Ovary (tissue), 9 donors: Measurements from ENCODE around the gene NTRK2. TPM values are rescaled to one million over a fixed set of nuclear protein-coding genes. Genes with fewer than 3 reads are reported as not detected.

ENCODE experiments used
- DNase-seq, 5 donors: peaks; one replicate each; pipeline ENCODE4 v3.0.0-alpha.2; 2019 to 2020
- H3K27ac ChIP-seq, 2 donors: fragments of 200-600 bp; one replicate each; pipeline versions ENCODE4 v1.5.1 to v1.8.0; 2019 to 2022
- H3K27me3 ChIP-seq: fragments of 200-600 bp; one replicate; pipeline ENCODE4 v1.8.0; 2022
- H3K36me3 ChIP-seq: fragments of 200-600 bp; sonication (generic); one replicate; pipeline ENCODE4 v1.5.1; 2019
- H3K4me1 ChIP-seq: one replicate; pipeline ENCODE4 v1.8.1; 2013; ENCODE audit warnings: mild to moderate bottlenecking, moderate library complexity; ENCODE audit not compliant: insufficient read depth
- H3K4me3 ChIP-seq: fragments of 200-600 bp; sonication (generic); one replicate; pipeline ENCODE4 v1.5.1; 2017
- H3K9me3 ChIP-seq, 2 donors: fragments of 200-600 bp in 1 of 2; sonication (generic) in 1 of 2; one replicate each; pipeline versions ENCODE4 v1.5.1 to v1.8.1; 2013 to 2019; ENCODE audit warnings: mild to moderate bottlenecking in 1 of 2, moderate library complexity in 1 of 2
- EP300 ChIP-seq: sonication (generic); formaldehyde crosslinking; IDR thresholded peaks from one replicate; pipeline ENCODE4 v1.6.1; 2017; ENCODE audit warnings: antibody characterized with exemption
- POLR2A ChIP-seq: fragments of 450-650 bp; IDR thresholded peaks from one replicate; pipeline ENCODE4 v1.6.1; 2017; ENCODE audit warnings: antibody characterized with exemption, mild to moderate bottlenecking, moderate library complexity
- WGBS, 3 donors: extraction: QIAGEN DNeasy Blood & Tissue Kit in 1 of 3; methylation state at CpG; one replicate each; pipeline versions ENCODE4 v1.1.5 to v1.1.7; 2013 to 2017; 5-methylcytosine and 5-hydroxymethylcytosine counted together
- intact Hi-C, 4 donors: fragments of 100-400 bp; cut with DNase I; formaldehyde crosslinking; loops; one replicate each; pipeline versions ENCODE4 v1.11.0 to v1.15.1; 2022 to 2023
- polyA plus RNA-seq, 2 donors: library from polyadenylated mRNA; stranded (reverse); fragments of 200-250 nt in 1 of 2; fragments of 350-450 nt in 1 of 2; fragmentation: Illumina TruSeq in 1 of 2; extraction: RNeasy Lipid Tissue Mini Kit (QIAGEN cat#74804) in 1 of 2; gene quantifications; one replicate each; pipeline ENCODE4 v1.2.3, GENCODE V29; 2013 to 2014
- total RNA-seq, 7 donors: library from RNA; depleted of rRNA in 2 of 7; stranded (reverse); fragments of >200 nt in 2 of 7; fragmentation: NEBNext Ultra II Directional in 3 of 7; extraction: Animal tissue kit (Norgen Biotek cat#: 25700) in 3 of 7; gene quantifications; one replicate each; pipeline versions ENCODE4 v1.1.0 to v1.2.4, GENCODE V29; 2016 to 2023
- TF ChIP-seq, protein P1 (sequence below), 3 donors: fragments of 450-650 bp in 2 of 3; fragments of 200-600 bp in 1 of 3; IDR thresholded peaks; one replicate each; pipeline versions ENCODE4 v1.5.1 to v1.8.0; 2016 to 2022; ENCODE audit warnings: antibody characterized with exemption in 3 of 3, mild to moderate bottlenecking in 1 of 3
- donor health status: DM: no; HTN: no; CAD: no; lungs with moderate emphysema.
- donor health status: DM: no; HTN: no; CAD: no.
- donor health status: Bipolar disorder and iron deficiency.
- donor health status: DM: yes; HTN: yes; CAD: no.
- donor health status: DM: no; HTN: no; CAD: no.
- donor health status: DM: yes; HTN: yes; CAD: no.

Gene NTRK2
- total and polyA plus RNA-seq, 9 donors: 6.4 to 31.1 (median 10.8) TPM

- no peak overlapping the region for H3K4me3 ChIP-seq
- intact Hi-C loops: no loop called here
- H3K9me3 ChIP-seq: no peaks in the 10 kb centered on the region
- WGBS, 3 donors: 88 to 89% (median 89%) methylated on average over 2 of the region's 2 CpGs
- no peak overlapping the region for H3K27ac ChIP-seq
- peaks cover 3% of the 10 kb centered on the region for H3K4me1 ChIP-seq
- H3K27me3 ChIP-seq: no peaks in the 10 kb centered on the region
- TF ChIP-seq, protein P1, sequence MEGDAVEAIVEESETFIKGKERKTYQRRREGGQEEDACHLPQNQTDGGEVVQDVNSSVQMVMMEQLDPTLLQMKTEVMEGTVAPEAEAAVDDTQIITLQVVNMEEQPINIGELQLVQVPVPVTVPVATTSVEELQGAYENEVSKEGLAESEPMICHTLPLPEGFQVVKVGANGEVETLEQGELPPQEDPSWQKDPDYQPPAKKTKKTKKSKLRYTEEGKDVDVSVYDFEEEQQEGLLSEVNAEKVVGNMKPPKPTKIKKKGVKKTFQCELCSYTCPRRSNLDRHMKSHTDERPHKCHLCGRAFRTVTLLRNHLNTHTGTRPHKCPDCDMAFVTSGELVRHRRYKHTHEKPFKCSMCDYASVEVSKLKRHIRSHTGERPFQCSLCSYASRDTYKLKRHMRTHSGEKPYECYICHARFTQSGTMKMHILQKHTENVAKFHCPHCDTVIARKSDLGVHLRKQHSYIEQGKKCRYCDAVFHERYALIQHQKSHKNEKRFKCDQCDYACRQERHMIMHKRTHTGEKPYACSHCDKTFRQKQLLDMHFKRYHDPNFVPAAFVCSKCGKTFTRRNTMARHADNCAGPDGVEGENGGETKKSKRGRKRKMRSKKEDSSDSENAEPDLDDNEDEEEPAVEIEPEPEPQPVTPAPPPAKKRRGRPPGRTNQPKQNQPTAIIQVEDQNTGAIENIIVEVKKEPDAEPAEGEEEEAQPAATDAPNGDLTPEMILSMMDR (IDR thresholded peaks at IDR 0.05): no peak
- TF ChIP-seq POLR2A (no peak), EP300 (no peak)
- no peak for DNase-seq
- no peaks in the 10 kb centered on the region for H3K36me3 ChIP-seq
Measured at GRCh38 chr9:84828046-84828445, 158.5 kb downstream of the NTRK2 start.

GRCh38 chr9:84829471-84829870 lies 159.9 kb downstream of the NTRK2 start:
- 86 to 94% (median 89%) methylated on average over 8 of the region's 8 CpGs for WGBS, 3 donors
- no peaks in the 10 kb centered on the region for H3K36me3 ChIP-seq
- TF ChIP-seq EP300 (no peak), POLR2A (no peak)
- TF ChIP-seq, protein P1 (IDR thresholded peaks at IDR 0.05): no peak
- H3K27ac ChIP-seq: no peak overlapping the region
- no peaks in the 10 kb centered on the region for H3K27me3 ChIP-seq
- H3K9me3 ChIP-seq: no peaks in the 10 kb centered on the region
- intact Hi-C loops: no loop called here
- H3K4me3 ChIP-seq: no peak overlapping the region
- H3K4me1 ChIP-seq: no peaks in the 10 kb centered on the region
- DNase-seq: no peak

- TF ChIP-seq EP300: no peak
- TF ChIP-seq, protein P1 (IDR thresholded peaks at IDR 0.05): no peak
- TF ChIP-seq POLR2A: no peak
Measured at GRCh38 chr9:84829997-84830696, 160.6 kb downstream of the NTRK2 start.

DNA sequence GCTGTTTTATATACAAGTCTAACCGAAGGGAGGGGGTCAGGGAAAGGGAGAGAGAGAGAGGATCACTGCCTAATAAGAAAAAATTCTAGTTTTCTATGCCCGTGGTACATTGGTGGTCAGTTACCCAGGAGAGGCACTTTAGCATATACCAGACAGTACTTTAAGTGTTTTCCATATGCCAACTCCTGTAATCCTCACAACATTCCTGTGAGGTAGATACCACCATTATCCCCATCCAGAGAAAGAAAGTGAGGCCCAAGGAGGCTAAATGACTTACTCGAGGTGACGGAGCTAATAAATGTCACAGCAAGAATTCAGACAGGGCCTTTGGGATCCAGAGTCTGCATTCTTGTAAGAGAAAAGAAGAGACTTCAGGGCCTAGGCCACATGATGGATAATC lies 161.8 kb downstream of the NTRK2 start:
- Histone ChIP-seq H3K4me3 (no peak overlapping the region), H3K36me3 (no peaks in the 10 kb centered on the region), H3K4me1 (no peaks in the 10 kb centered on the region), H3K27ac (no peak overlapping the region), H3K27me3 (no peaks in the 10 kb centered on the region), H3K9me3 (no peaks in the 10 kb centered on the region)
- DNase-seq: no peak
- TF ChIP-seq, protein P1 (IDR thresholded peaks at IDR 0.05): no peak
- TF ChIP-seq POLR2A: no peak
- TF ChIP-seq EP300: no peak
- intact Hi-C loops: no loop called here
- WGBS, 3 donors: 79 to 82% (median 79%) methylated on average over 4 of the region's 4 CpGs

More at GRCh38 chr9:84829997-84830696, 160.6 kb downstream of the NTRK2 start:
- Histone ChIP-seq H3K36me3 (no peaks in the 10 kb centered on the region), H3K9me3 (no peaks in the 10 kb centered on the region), H3K4me1 (no peaks in the 10 kb centered on the region), H3K27me3 (no peaks in the 10 kb centered on the region), H3K27ac (no peak overlapping the region), H3K4me3 (no peak overlapping the region)
- WGBS, 3 donors: 79 to 88% (median 82%) methylated on average over 6 of the region's 6 CpGs
- DNase-seq: no peak
- intact Hi-C loops: no loop called here
